ENCODE data around the gene VWA2.

The VWA2 gene

GRCh38 chr10:114246679-114247305 is 7.7 kb downstream of the VWA2 start:
- DNase-seq = no peak

GRCh38 chr10:114250236-114250635 is 11.2 kb downstream of the VWA2 start:
- DNase-seq = no peak

GRCh38 chr10:114250716-114251115 is 11.7 kb downstream of the VWA2 start:
- DNase-seq = no peak

DNA sequence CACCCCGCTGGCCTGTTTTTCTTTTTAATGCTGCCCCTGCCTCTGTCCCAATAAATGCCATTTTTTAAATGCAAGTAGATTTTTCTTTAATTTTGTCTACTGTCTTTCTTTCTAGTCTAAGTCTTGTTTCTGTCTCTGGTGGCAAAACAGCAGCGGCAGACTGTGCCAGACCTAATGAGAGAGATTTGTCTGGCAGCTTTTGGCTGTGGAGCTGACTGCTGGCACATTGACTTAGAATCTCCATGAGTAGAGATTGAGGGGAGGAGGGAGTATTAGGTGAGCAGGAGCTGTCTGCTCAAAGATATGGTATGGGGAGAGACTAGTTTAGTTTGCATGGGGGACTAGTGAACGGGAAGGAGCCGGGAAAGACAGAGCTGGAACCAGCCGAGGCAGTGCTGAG is 13.0 kb downstream of the VWA2 start:
- DNase-seq = no peak

DNA sequence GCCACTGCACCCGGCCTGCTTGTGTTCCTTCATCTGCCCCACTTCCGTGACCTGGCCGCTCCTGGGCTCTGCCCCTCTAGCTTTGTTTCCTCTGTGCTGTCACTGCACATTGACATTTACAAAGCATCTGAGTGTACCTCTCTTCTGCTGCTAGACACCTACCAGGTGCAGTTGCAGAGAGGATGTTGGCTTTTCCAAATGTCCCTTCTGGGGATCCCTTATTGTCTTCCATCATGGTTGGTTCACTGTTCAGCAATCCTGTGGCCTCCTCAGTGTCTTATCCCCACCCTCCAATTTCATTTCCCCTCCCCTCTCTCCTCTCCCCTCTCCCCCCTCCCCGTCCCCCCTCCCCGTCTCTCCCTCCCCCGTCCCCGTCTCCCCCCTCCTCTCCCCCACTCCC is 13.8 kb downstream of the VWA2 start:
- no peak for DNase-seq

DNA sequence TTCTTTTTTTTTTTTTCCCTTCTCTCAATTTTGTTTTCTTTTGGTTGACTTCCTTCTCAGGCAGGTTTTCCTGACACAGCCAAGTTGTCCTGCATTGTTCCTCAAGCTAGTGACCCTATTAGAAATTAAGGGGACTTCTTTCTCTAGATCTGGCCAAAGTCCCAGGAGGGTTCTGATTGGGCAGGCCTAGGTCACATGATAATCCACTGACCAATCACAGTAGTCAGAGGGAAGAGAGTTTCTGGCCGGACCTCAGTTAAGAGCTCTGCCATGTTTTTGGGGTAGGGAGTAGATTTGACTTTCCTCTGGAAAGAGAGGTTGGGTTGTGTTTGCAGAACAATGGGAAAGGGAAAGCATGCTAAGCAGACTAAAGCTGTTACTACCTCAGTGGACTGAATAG is 16.2 kb downstream of the VWA2 start:
- DNase-seq = no peak

- DNase-seq = no peak
Observed at GRCh38 chr10:114256008-114256765, 17.1 kb downstream of the VWA2 start.

DNA sequence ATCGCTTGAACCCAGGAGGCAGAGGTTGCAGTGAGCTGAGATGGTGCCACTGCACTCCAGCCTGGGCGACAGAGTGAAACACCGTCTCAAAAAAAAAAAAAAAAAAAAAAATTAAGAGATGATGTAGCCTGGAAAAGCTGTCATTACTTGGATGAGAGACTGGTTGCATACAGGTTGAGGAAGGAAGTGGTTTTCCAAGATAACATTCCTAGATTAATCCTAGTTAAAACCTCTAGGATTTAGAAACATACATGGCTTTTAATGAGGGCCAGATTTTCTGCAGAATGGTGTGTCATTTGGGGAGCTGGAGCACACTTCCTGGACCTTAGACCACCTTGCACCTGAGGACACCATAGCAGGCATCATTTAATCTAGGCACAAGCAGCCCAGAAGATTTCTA is 17.8 kb downstream of the VWA2 start:
- DNase-seq = no peak

DNA sequence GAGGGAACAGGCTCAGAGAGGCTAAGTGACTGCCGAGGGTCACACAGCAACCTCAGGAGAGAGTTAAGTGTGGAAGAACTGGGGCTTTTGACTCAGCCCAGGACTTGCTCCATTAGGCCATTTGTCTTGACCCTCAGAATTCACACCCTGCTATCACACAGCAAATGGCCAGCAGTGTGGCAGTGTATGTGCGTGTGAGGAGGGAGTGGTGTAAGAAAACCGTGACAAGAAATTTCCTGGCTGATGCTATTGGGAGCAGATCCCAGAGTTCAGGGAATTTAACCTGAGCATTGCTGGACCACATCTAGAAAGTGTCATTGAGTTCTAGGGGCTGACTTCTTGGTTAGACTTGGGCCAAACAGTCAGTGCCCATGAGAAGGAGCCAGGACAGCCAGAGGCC is 18.4 kb downstream of the VWA2 start:
- no peak for DNase-seq

DNA sequence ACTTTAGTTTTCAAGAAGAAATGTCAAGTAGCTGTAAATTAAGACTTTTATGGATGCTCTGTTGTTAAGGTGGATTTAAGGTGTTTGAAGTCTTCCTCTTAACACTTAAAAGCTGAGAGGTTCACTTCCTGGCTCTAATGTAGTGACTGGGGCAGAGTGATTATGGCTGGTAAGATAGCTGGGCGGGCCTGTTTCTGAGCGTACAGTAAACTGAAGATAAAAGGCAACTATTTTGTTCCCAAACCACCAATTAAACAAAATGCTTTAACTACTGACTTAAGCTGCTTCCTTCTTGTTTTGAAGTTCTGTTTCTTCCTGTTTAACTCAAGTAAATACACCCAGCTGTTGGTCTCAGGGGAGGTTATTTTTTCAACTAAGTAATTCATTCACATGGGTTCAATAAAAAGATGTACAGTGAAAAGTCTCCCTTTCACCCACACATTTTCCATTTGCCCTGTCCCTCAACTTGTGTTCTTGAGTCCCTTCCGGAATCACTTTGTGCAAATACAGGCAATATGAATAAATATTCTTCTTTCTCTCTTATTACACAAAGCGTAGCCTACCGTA is 19.3 kb downstream of the VWA2 start:
- peak in 1 of 2 experiments; percentile 23 for DNase-seq

- no peak for DNase-seq
Observed at GRCh38 chr10:114259824-114260223, 20.8 kb downstream of the VWA2 start.

GRCh38 chr10:114260366-114260765 is 21.3 kb downstream of the VWA2 start:
- DNase-seq = no peak

- DNase-seq = no peak
Observed at GRCh38 chr10:114261076-114261475, 22.0 kb downstream of the VWA2 start.

- DNase-seq = no peak
Observed at GRCh38 chr10:114262496-114262895, 23.4 kb downstream of the VWA2 start.

DNA sequence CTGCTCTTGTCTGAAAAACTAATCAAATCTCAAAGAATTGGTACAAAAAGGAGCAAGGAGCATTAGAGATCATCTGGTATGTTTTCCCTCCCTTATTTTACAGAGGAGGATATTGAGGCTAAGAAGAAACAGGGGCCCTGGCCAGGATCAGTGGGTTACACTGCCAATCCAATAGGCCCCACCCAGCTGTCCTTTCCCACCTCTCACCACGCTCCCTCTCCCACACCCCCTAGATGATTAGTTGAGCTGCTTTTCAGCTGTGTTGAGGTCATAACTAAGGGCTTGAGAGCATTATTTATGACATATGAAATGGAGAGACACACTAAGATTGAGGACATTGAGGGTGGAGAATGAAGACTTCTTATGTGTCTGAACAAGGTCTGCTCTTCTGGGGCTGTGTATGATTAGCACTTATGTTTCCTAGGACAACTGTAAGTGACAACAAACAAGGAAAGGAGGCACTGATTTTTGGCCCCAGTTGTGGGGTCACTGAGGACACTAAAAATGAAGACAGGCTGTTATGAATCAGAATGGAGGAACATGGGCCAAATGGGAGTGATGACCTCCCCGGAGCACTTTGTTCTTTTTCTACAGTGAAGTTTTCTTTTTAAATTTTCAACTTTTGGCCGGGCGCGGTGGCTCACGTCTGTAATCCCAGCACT is 26.5 kb downstream of the VWA2 start:
- DNase-seq = no peak

- peak; percentile 67 to 87 for DNase-seq
Observed at GRCh38 chr10:114266521-114266920, 27.5 kb downstream of the VWA2 start.

DNA sequence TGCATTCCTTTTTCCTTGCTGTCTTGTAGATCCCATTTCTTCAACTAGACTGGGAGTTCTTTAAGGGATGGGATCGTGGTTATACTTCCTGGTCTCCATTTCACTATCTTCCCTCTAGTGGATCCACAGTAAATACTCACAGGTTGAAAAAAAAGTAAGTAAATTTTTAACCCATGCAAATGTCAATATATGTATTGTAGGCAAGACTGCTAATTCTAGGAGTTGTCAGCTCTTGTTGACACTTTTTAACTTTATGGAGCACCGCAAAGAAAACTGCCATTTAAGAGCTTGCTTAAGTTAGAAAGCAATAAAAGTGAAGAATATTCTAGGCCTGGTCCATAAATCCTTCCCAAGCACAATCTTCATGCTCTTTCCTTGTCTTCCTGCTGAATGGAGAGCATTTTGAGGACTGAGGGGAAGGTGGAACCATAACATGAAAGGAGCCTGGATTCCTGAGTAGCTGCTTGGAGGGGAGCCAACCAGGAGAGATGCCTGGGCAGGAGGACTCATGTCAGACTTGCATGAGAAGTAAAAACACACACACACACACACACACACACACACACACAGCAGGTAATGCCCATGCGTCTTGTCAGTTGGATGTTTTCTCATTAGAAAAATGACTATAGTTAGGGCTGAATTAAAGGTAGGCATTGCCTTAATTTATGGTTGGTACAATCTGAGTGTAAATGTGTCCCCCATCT is 32.2 kb downstream of the VWA2 start:
- no peak for DNase-seq

DNA sequence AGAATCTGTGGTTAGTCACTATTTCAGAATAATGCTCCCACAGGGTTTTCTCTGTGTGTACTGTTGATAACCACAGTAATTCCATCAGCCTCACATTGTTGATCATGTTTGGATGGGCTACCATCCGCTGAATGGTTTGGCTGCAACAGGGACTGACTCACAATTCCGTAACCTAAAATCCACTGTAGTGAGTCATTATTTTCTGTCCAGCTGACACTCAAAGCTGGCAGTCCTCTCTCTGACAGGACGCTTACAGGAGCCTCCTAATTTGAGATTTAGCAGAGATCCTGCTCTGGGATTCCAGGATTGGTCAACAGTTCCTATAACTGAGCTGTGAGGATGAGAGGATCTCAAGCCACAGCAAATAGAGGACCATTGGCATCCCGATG is 32.7 kb downstream of the VWA2 start:
- no peak for DNase-seq

DNA sequence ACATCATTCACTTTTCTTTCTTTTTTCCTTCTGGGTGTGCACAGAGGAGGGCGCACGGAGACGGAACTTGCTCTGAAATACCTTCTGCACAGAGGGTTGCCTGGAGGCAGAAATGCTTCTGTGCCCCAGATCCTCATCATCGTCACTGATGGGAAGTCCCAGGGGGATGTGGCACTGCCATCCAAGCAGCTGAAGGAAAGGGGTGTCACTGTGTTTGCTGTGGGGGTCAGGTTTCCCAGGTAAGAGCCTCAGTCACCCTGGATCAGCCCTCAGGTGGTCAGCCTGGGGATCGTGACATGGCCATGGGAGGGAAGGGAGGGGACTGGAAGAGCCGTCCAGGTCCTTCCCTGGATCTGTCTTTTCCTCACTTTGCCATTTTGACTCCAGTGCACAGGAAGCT is 33.6 kb downstream of the VWA2 start:
- DNase-seq = no peak

- DNase-seq = no peak
Observed at GRCh38 chr10:114273910-114274309, 34.9 kb downstream of the VWA2 start.

GRCh38 chr10:114274616-114275453 is 35.8 kb downstream of the VWA2 start:
- no peak for DNase-seq

- DNase-seq = no peak
Observed at GRCh38 chr10:114276066-114276465, 37.0 kb downstream of the VWA2 start.
